ENCODE data around the gene HTR3A. TPM values are rescaled to one million over a fixed set of nuclear protein-coding genes. Genes with fewer than 3 reads are reported as not detected.

Gene HTR3A
- total and polyA plus RNA-seq, 11 donors, result 0.15 to 0.23 TPM; not detected in 9

- WGBS, 4 donors, result 79 to 97% (median 91%) methylated on average over 2 of the region's 2 CpGs
- intact Hi-C loops (cut with DNase I), result no loop called here
- no peak overlapping the region for H3K27ac ChIP-seq
- H3K4me3 ChIP-seq, result no peak overlapping the region
- H3K27me3 ChIP-seq, result peaks cover 0 to 10% (median 0%) of the 10 kb centered on the region in 9 donors
- no peaks in the 10 kb centered on the region for H3K9me3 ChIP-seq
- no peaks in the 10 kb centered on the region for H3K36me3 ChIP-seq
- DNase-seq (no peak), ATAC-seq (no peak)
- peaks cover 0 to 4% (median 0%) of the 10 kb centered on the region in 12 donors for H3K4me1 ChIP-seq
- TF ChIP-seq CTCF (IDR thresholded peaks at IDR 0.05) (no peak), POLR2A (IDR thresholded peaks at IDR 0.05) (no peak)
Observed at GRCh38 chr11:114016986-114017385, 42.1 kb downstream of the HTR3A start.

- peaks cover 0 to 5% (median 0%) of the 10 kb centered on the region in 9 donors for H3K27me3 ChIP-seq
- no peak overlapping the region for H3K4me3 ChIP-seq
- peaks cover 0 to 4% (median 0%) of the 10 kb centered on the region in 12 donors for H3K4me1 ChIP-seq
- TF ChIP-seq POLR2A (IDR thresholded peaks at IDR 0.05), result no peak
- no peak for TF ChIP-seq CTCF (IDR thresholded peaks at IDR 0.05)
- intact Hi-C loops (cut with DNase I), result no loop called here
- no peak overlapping the region for H3K27ac ChIP-seq
- WGBS, 4 donors, result 25 to 62% (median 32%) methylated on average over 2 of the region's 2 CpGs
- DNase-seq (no peak), ATAC-seq (peak in 1 of 4 donors; percentile 26)
- no peaks in the 10 kb centered on the region for H3K9me3 ChIP-seq
- no peaks in the 10 kb centered on the region for H3K36me3 ChIP-seq
Observed at GRCh38 chr11:114017723-114018122, 42.8 kb downstream of the HTR3A start.

- 51 to 68% (median 59%) methylated on average over 3 of the region's 3 CpGs for WGBS, 4 donors
- H3K27me3 ChIP-seq, result no peaks in the 10 kb centered on the region
- H3K36me3 ChIP-seq, result no peaks in the 10 kb centered on the region
- H3K27ac ChIP-seq, result no peak overlapping the region
- intact Hi-C loops (cut with DNase I), result no loop called here
- H3K4me1 ChIP-seq, result peaks cover 0 to 4% (median 0%) of the 10 kb centered on the region in 12 donors
- H3K4me3 ChIP-seq, result no peak overlapping the region
- no peaks in the 10 kb centered on the region for H3K9me3 ChIP-seq
- DNase-seq (no peak), ATAC-seq (no peak)
- TF ChIP-seq CTCF (IDR thresholded peaks at IDR 0.05) (no peak), POLR2A (IDR thresholded peaks at IDR 0.05) (no peak)
Observed at GRCh38 chr11:114019046-114019445, 44.1 kb downstream of the HTR3A start.

- TF ChIP-seq POLR2A (IDR thresholded peaks at IDR 0.05), result no peak
- TF ChIP-seq CTCF (IDR thresholded peaks at IDR 0.05), result no peak
- no peaks in the 10 kb centered on the region for H3K27me3 ChIP-seq
- 78 to 88% (median 84%) methylated on average over 5 of the region's 5 CpGs for WGBS, 4 donors
- ATAC-seq (no peak), DNase-seq (no peak)
- H3K4me3 ChIP-seq, result no peak overlapping the region
- H3K36me3 ChIP-seq, result no peaks in the 10 kb centered on the region
- H3K4me1 ChIP-seq, result peaks cover 0 to 4% (median 0%) of the 10 kb centered on the region in 12 donors
- intact Hi-C loops (cut with DNase I), result no loop called here
- no peak overlapping the region for H3K27ac ChIP-seq
- H3K9me3 ChIP-seq, result no peaks in the 10 kb centered on the region
Observed at GRCh38 chr11:114019574-114019973, 44.7 kb downstream of the HTR3A start.
